Neural cell (in vitro differentiated cells): ENCODE measurements around the gene NFASC.

Source experiments
- CTCF ChIP-seq: fragments of 450-650 bp; IDR thresholded peaks from 2 replicates; pipeline ENCODE4 v1.5.1; 2014; ENCODE audit warnings: antibody characterized with exemption, mild to moderate bottlenecking, moderate library complexity; ENCODE audit not compliant: poor library complexity, severe bottlenecking
- EP300 ChIP-seq: fragments of 450-650 bp; conservative IDR thresholded peaks from 2 replicates; pipeline ENCODE4 v1.6.1; 2014; ENCODE audit warnings: antibody characterized with exemption, mild to moderate bottlenecking, moderate library complexity; ENCODE audit not compliant: poor library complexity, severe bottlenecking
- EZH2 ChIP-seq: fragments of 200-600, 300-800 bp; shearing (Covaris generic), sonication (generic); IDR thresholded peaks from 2 replicates; pipeline ENCODE4 v1.6.1; 2014; ENCODE audit warnings: antibody characterized with exemption, low read length, borderline replicate concordance, mild to moderate bottlenecking; ENCODE audit not compliant: insufficient read depth, poor library complexity, severe bottlenecking
- POLR2AphosphoS5 ChIP-seq: IDR thresholded peaks from 2 replicates; pipeline ENCODE4 v1.6.1; 2012
- RAD21 ChIP-seq: fragments of 450-650 bp; conservative IDR thresholded peaks from 2 replicates; pipeline ENCODE4 v1.6.1; 2014; ENCODE audit warnings: antibody characterized with exemption, mild to moderate bottlenecking, moderate library complexity
- SMC3 ChIP-seq: fragments of 450-650 bp; conservative IDR thresholded peaks from 2 replicates; pipeline ENCODE4 v1.6.1; 2014; ENCODE audit warnings: antibody characterized with exemption, mild to moderate bottlenecking, moderate library complexity; ENCODE audit not compliant: poor library complexity
- TAF1 ChIP-seq: IDR thresholded peaks from 2 replicates; pipeline ENCODE4 v1.6.1; 2012; ENCODE audit warnings: low read depth
- TF ChIP-seq, protein P1 (sequence below): IDR thresholded peaks from 2 replicates; pipeline ENCODE4 v1.6.1; 2012; ENCODE audit warnings: borderline replicate concordance

GRCh38 chr1:204887846-204888245 is 17.2 kb downstream of the NFASC start:
- TF ChIP-seq CTCF = no peak
- no peak for TF ChIP-seq SMC3
- no peak for TF ChIP-seq EP300
- no peak for TF ChIP-seq EZH2
- TF ChIP-seq TAF1 = no peak
- no peak for TF ChIP-seq RAD21
- no peak for TF ChIP-seq POLR2AphosphoS5
- TF ChIP-seq, protein P1, sequence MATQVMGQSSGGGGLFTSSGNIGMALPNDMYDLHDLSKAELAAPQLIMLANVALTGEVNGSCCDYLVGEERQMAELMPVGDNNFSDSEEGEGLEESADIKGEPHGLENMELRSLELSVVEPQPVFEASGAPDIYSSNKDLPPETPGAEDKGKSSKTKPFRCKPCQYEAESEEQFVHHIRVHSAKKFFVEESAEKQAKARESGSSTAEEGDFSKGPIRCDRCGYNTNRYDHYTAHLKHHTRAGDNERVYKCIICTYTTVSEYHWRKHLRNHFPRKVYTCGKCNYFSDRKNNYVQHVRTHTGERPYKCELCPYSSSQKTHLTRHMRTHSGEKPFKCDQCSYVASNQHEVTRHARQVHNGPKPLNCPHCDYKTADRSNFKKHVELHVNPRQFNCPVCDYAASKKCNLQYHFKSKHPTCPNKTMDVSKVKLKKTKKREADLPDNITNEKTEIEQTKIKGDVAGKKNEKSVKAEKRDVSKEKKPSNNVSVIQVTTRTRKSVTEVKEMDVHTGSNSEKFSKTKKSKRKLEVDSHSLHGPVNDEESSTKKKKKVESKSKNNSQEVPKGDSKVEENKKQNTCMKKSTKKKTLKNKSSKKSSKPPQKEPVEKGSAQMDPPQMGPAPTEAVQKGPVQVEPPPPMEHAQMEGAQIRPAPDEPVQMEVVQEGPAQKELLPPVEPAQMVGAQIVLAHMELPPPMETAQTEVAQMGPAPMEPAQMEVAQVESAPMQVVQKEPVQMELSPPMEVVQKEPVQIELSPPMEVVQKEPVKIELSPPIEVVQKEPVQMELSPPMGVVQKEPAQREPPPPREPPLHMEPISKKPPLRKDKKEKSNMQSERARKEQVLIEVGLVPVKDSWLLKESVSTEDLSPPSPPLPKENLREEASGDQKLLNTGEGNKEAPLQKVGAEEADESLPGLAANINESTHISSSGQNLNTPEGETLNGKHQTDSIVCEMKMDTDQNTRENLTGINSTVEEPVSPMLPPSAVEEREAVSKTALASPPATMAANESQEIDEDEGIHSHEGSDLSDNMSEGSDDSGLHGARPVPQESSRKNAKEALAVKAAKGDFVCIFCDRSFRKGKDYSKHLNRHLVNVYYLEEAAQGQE = no peak
